Measurements from ENCODE around the gene FGF8. TPM values are rescaled to one million over a fixed set of nuclear protein-coding genes. Genes with fewer than 3 reads are reported as not detected.

Gene FGF8
- total RNA-seq, 2 donors from 2014 or later, result not detected

- no peak overlapping the region for H3K4me3 Mint-ChIP-seq
- no peaks in the 10 kb centered on the region for H3K9me3 Mint-ChIP-seq
- H3K36me3 Mint-ChIP-seq (ENCODE audit: low read depth), result no peaks in the 10 kb centered on the region
- no peak for ATAC-seq (replicated peaks)
- H3K4me1 Mint-ChIP-seq, result no peaks in the 10 kb centered on the region
- H3K27ac Mint-ChIP-seq, result no peak overlapping the region
- H3K27me3 Mint-ChIP-seq, result no peaks in the 10 kb centered on the region
Measured at GRCh38 chr10:101745074-101745696, 30.7 kb downstream of the FGF8 start.

- Mint-ChIP-seq H3K27me3 (peaks cover 3% of the 10 kb centered on the region), H3K9me3 (no peaks in the 10 kb centered on the region), H3K36me3 (ENCODE audit: low read depth) (no peaks in the 10 kb centered on the region), H3K27ac (no peak overlapping the region), H3K4me1 (no peaks in the 10 kb centered on the region), H3K4me3 (no peak overlapping the region)
- no peak for ATAC-seq (replicated peaks)
Measured at GRCh38 chr10:101744267-101744666, 31.6 kb downstream of the FGF8 start.

- H3K9me3 Mint-ChIP-seq, result no peaks in the 10 kb centered on the region
- no peak overlapping the region for H3K27ac Mint-ChIP-seq
- no peak for ATAC-seq (replicated peaks)
- H3K4me3 Mint-ChIP-seq, result no peak overlapping the region
- H3K27me3 Mint-ChIP-seq, result peaks cover 3% of the 10 kb centered on the region
- H3K36me3 Mint-ChIP-seq (ENCODE audit: low read depth), result no peaks in the 10 kb centered on the region
- H3K4me1 Mint-ChIP-seq, result no peaks in the 10 kb centered on the region
Measured at GRCh38 chr10:101741938-101742337, 34.0 kb downstream of the FGF8 start.

DNA sequence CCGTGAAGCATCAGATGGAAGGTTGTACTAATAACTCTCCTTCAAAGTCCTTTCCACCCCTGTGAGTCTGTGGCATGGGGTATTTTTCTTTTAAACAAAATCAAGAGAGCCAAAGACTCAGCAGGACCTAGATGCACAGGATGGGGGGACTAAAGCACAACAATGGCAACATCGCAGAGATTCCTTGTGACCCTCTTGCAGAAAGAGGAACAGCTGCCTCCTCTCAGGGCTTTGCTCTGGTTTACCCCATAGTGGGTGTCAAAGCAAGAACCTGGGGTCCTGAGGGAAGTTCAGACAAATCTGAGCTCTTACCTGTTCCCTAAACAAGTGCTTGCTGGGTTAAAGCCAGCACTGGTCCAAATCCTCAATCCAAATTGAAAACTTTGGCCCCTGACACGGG is 39.2 kb downstream of the FGF8 start:
- no peak overlapping the region for H3K4me3 Mint-ChIP-seq
- peaks cover 18% of the 10 kb centered on the region for H3K27me3 Mint-ChIP-seq
- H3K9me3 Mint-ChIP-seq, result no peaks in the 10 kb centered on the region
- no peaks in the 10 kb centered on the region for H3K36me3 Mint-ChIP-seq (ENCODE audit: low read depth)
- ATAC-seq (replicated peaks), result no peak
- no peak overlapping the region for H3K27ac Mint-ChIP-seq
- H3K4me1 Mint-ChIP-seq, result no peaks in the 10 kb centered on the region

GRCh38 chr10:101732096-101732495 is 43.8 kb downstream of the FGF8 start:
- ATAC-seq (replicated peaks), result no peak
- H3K27me3 Mint-ChIP-seq, result peaks cover 23% of the 10 kb centered on the region
- no peaks in the 10 kb centered on the region for H3K4me1 Mint-ChIP-seq
- H3K27ac Mint-ChIP-seq, result no peak overlapping the region
- no peaks in the 10 kb centered on the region for H3K36me3 Mint-ChIP-seq (ENCODE audit: low read depth)
- no peaks in the 10 kb centered on the region for H3K9me3 Mint-ChIP-seq
- no peak overlapping the region for H3K4me3 Mint-ChIP-seq

DNA sequence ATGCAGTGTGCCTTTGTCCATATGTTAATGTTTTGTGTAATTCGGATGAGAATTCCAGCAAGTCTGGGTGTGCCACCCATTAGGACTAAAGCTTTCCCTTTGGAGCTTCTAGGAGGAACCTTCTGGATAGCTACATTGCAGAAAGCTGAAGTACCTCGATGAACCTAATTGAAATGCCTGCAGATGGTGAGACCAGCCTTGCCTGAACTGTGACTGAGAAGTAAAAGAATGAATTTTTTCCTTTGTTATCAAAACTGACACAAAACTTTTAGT is 49.9 kb downstream of the FGF8 start:
- Mint-ChIP-seq H3K36me3 (ENCODE audit: low read depth) (no peaks in the 10 kb centered on the region), H3K4me3 (no peak overlapping the region), H3K27me3 (peaks cover 10% of the 10 kb centered on the region), H3K9me3 (no peaks in the 10 kb centered on the region), H3K4me1 (no peaks in the 10 kb centered on the region), H3K27ac (no peak overlapping the region)
- ATAC-seq (replicated peaks), result no peak

DNA sequence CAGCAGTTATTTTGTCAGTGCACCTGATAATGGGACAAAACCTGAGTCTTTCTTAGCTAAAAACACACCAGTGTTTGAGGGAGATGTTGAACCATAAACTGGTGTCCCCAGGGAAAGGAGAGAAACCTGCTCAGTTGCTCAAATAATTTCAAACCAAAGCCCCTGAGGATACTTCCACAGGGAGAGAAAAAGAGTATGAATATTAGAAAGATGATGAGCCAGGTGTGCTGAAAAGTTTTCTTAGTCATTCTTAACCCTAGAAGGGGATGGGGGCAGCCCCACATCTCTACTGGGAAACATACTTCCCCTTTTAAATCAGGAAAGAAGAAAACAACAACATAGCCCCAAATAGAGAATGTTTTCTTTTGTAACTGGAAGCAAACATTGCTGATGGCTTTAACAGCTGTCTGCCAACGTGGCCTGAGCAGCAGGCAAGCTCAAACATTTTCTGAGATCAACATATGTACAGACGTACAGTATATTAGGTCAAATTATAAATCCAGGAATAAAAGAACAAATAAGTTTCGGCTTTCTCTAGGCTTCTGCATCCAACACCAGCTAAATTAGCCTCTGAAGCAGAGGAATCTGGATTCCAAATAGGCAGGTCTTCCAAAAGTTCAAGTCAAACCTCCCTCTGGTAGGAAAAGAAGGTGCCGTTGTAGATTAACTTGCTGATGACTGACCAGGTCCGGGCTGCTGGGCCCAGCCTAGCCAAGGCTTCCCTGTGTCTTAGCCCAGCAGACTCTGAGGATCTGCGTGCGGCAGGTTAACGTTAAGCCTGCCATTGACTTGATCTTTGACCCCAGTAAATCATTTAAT is 50.4 kb downstream of the FGF8 start:
- Mint-ChIP-seq H3K27ac (peak overlapping the region; percentile 57), H3K27me3 (peaks cover 10% of the 10 kb centered on the region), H3K36me3 (ENCODE audit: low read depth) (no peaks in the 10 kb centered on the region), H3K4me3 (peak overlapping the region; percentile 12), H3K4me1 (no peaks in the 10 kb centered on the region), H3K9me3 (no peaks in the 10 kb centered on the region)
- no peak for ATAC-seq (replicated peaks)

DNA sequence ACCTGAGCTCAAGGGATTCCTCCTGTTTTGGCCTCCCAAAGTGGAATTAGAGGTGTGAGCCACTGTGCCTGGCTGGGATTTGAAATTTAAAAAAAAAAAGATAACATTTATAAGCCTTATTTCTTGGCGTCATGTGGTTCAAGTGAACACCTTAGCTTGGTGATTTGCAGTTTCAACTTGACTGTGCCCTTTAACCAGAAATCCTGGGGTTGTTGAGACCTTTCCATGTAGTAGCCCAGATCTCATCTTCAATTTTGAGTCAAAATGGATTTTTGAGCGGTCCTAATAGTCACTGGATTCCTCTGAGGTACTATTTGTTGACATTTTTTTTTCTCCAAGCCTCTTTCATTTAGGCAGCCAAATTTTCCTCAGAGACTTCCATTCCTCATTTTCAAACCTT is 51.5 kb downstream of the FGF8 start:
- ATAC-seq (replicated peaks), result peak; percentile 75
- H3K4me3 Mint-ChIP-seq, result peak overlapping the region; percentile 12
- peak overlapping the region; percentile 57 for H3K27ac Mint-ChIP-seq
- no peaks in the 10 kb centered on the region for H3K9me3 Mint-ChIP-seq
- H3K27me3 Mint-ChIP-seq, result peaks cover 7% of the 10 kb centered on the region
- no peaks in the 10 kb centered on the region for H3K4me1 Mint-ChIP-seq
- H3K36me3 Mint-ChIP-seq (ENCODE audit: low read depth), result no peaks in the 10 kb centered on the region

- no peak overlapping the region for H3K27ac Mint-ChIP-seq
- H3K27me3 Mint-ChIP-seq, result peaks cover 7% of the 10 kb centered on the region
- H3K4me1 Mint-ChIP-seq, result no peaks in the 10 kb centered on the region
- no peak overlapping the region for H3K4me3 Mint-ChIP-seq
- no peaks in the 10 kb centered on the region for H3K36me3 Mint-ChIP-seq (ENCODE audit: low read depth)
- no peaks in the 10 kb centered on the region for H3K9me3 Mint-ChIP-seq
- ATAC-seq (replicated peaks), result no peak
Measured at GRCh38 chr10:101723176-101723575, 52.7 kb downstream of the FGF8 start.

DNA sequence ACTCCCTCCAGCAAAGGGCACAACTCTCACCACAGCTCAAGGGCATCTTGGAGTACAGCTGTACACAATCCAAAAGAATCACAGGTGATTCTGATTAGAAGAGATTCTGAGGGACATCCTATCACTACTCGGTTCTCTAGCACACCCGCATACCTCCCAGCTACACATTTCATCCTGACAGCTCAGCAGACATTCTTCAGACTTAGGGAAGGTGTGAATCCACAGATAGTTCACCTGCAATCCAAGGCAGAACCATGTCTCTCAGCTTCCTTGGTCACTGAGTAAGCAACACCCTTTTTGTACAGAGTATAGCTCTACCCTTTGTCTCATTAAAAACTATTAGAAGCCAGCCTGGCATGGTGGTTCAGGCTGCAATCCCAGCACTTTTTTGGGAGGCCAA is 54.1 kb downstream of the FGF8 start:
- Mint-ChIP-seq H3K27ac (no peak overlapping the region), H3K36me3 (ENCODE audit: low read depth) (no peaks in the 10 kb centered on the region), H3K9me3 (no peaks in the 10 kb centered on the region), H3K4me1 (peaks cover 5% of the 10 kb centered on the region), H3K27me3 (peaks cover 4% of the 10 kb centered on the region), H3K4me3 (no peak overlapping the region)
- ATAC-seq (replicated peaks), result no peak

DNA sequence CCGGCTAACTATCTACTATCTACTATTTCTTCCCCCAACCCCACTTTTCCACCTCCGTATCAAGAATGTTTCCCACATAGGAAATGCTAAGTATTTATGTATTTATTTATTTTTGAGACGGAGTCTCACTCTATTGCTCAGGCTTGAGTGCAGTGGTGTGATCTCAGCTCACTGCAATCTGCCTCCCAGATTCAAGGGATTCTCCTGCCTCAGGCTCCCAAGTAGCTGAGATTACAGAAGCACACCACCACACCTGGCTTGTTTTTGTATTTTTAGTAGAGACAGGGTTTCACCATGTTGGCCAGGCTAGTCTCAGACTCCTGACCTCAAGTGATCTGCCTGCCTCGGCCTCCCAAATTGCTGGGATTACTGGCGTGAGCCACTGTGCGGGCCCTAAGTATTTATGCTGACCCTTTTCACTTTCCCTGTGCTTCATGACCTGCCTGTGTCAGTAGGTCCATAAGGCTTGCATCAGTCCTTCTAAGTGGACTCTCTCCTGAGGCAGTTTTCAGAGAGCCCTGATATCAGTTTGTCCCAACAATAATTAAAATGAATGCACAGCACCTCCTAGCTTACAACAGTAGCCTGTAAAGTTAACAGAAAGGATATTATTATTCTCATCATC is 55.2 kb downstream of the FGF8 start:
- Mint-ChIP-seq H3K9me3 (no peaks in the 10 kb centered on the region), H3K27ac (no peak overlapping the region), H3K27me3 (peaks cover 4% of the 10 kb centered on the region), H3K4me1 (peaks cover 9% of the 10 kb centered on the region), H3K4me3 (no peak overlapping the region), H3K36me3 (ENCODE audit: low read depth) (no peaks in the 10 kb centered on the region)
- ATAC-seq (replicated peaks), result no peak

Other genes with a start within 250 kb of the FGF8 start
- gene POLL, start 187.9 kb downstream of the FGF8 start, total RNA-seq, result 10 to 100 TPM; 26.3 to 46.8 TPM
- gene DPCD, start 187.8 kb downstream of the FGF8 start, total RNA-seq, result 10 to 100 TPM; 10.6 to 19.2 TPM
- 10 to 100 TPM; 37.1 to 41.6 TPM for gene FBXW4, start 80.9 kb downstream of the FGF8 start, total RNA-seq
- 100 to 1,000 TPM in 1 of 2 donors, 10 to 100 TPM in 1; 72.6 to 162 TPM for gene NPM3, start 7.3 kb upstream of the FGF8 start, total RNA-seq
- gene OGA, start 42.3 kb upstream of the FGF8 start, total RNA-seq, result 100 to 1,000 TPM; 119 to 291 TPM
- gene KCNIP2, start 67.7 kb upstream of the FGF8 start, total RNA-seq, result 10 to 100 TPM in 1 of 2 donors, 1 to 10 TPM in 1; 4.5 to 39.3 TPM